Measurements from ENCODE around the gene TIMM13. TPM values are rescaled to one million over a fixed set of nuclear protein-coding genes. Genes with fewer than 3 reads are reported as not detected.

TIMM13 gene
- total and polyA plus RNA-seq, 9 of the 15 experiments (the other 6 are each of a cell fraction or from before 2014, with no cell fraction given) = 17.6 to 215 (median 71.8) TPM

- TF ChIP-seq MGA (IDR thresholded peaks at IDR 0.05) = 0 out of 2 replicates have a peak, but pooled peaks have one; percentile 29
- TF ChIP-seq ZNF316 (IDR thresholded peaks at IDR 0.05) = peak; percentile 97
- TF ChIP-seq RBM25 (IDR thresholded peaks at IDR 0.05; ENCODE audit: low read depth, low read length, severe bottlenecking) = peak; percentile 64
- TF ChIP-seq ZNF197 (CRISPR knock-in tag; IDR thresholded peaks at IDR 0.05; ENCODE audit: low read depth) = no peak
- no peak for TF ChIP-seq PBX2 (CRISPR knock-in tag; IDR thresholded peaks at IDR 0.05; ENCODE audit: low read depth)
- TF ChIP-seq PBX2 (tag; conservative IDR thresholded peaks at IDR 0.05; ENCODE audit: low read depth) = peak; percentile 30; the same call in 1 of the 2 replicates
- TF ChIP-seq ADNP (tag; IDR thresholded peaks at IDR 0.05) = peak; percentile 26; the same call in 1 of the 2 replicates
- TF ChIP-seq KAT7 (CRISPR knock-in tag; IDR thresholded peaks at IDR 0.05; ENCODE audit: borderline replicate concordance) = no peak
- no peak for TF ChIP-seq GTF2F1 (IDR thresholded peaks at IDR 0.05; ENCODE audit: low read depth, low read length)
- TF ChIP-seq FOSL1 (tag; conservative IDR thresholded peaks at IDR 0.05) = 0 out of 2 replicates have a peak, but pooled peaks have one; percentile 16
- TF ChIP-seq JUN (IDR thresholded peaks at IDR 0.05; ENCODE audit: borderline replicate concordance, low read depth, low read length) = peak; percentile 74; the same call in 1 of the 2 replicates
- no peak for TF ChIP-seq JUN (CRISPR knock-in tag; IDR thresholded peaks at IDR 0.05; ENCODE audit: borderline replicate concordance)
- TF ChIP-seq ARID1B (IDR thresholded peaks at IDR 0.05) = peak; percentile 25; the same call in 1 of the 2 replicates
Observed at GRCh38 chr19:2469102-2469914, 41.9 kb upstream of the TIMM13 start (continued).

Data from K562 (cell line).